Endothelial cell of umbilical vein (primary cell): ENCODE data around the gene MATCAP1. TPM values are rescaled to one million over a fixed set of nuclear protein-coding genes. Genes with fewer than 3 reads are reported as not detected.

Experiments used
- BruUV-seq: library from RNA; stranded (reverse); fragments of 400-500 nt; replicated peaks from 2 replicates; lab custom pipeline; 2021; lab: Mats Ljungman, UMichigan
- CTCF ChIA-PET: fragments of 300-600, 350-600 bp; sonication (Branson Sonifier 250); formaldehyde crosslinking; loops from one replicate; lab custom pipeline; 2021; ENCODE audit warnings: antibody characterized with exemption, inconsistent platforms; lab: Charles Lee
- POLR2A ChIA-PET: fragments of 300-600, 350-600 bp; sonication (Branson Sonifier 250); formaldehyde crosslinking; loops from one replicate; lab custom pipeline; 2021; ENCODE audit warnings: antibody characterized with exemption, inconsistent platforms; lab: Charles Lee
- DNase-seq: peaks from one replicate; pipeline ENCODE4 v3.0.0-alpha.2; 2011; ENCODE audit warnings: low read depth, low spot score
- FAIRE-seq: peaks from 2 replicates; lab custom pipeline; 2011; peaks lifted over from hg19 to GRCh38; lab: Jason Lieb, UNC
- H2AFZ ChIP-seq: 2 replicates; pipeline ENCODE4 v1.6.0; 2012; ENCODE audit warnings: low read depth, low read length, control low read depth, inconsistent platforms
- H3K27ac ChIP-seq: 2 replicates; pipeline ENCODE4 v1.5.1; 2011; ENCODE audit warnings: low read depth, mild to moderate bottlenecking, control low read depth, low read length, moderate library complexity; ENCODE audit not compliant: insufficient read depth
- H3K27me3 ChIP-seq, 2 experiments: 2 replicates each; pipeline versions ENCODE4 v1.6.0 to v1.6.1; 2011; ENCODE audit warnings: low read length in 2 of 2, mixed read lengths in 1 of 2; ENCODE audit not compliant: control insufficient read depth in 2 of 2, insufficient read depth in 2 of 2
- H3K36me3 ChIP-seq, 2 experiments: 2 replicates in 1 of 2; 3 replicates in 1 of 2; pipeline ENCODE4 v1.5.1; 2011; ENCODE audit warnings: low read length in 2 of 2, mild to moderate bottlenecking in 1 of 2, moderate library complexity in 1 of 2; ENCODE audit not compliant: control insufficient read depth in 2 of 2, insufficient read depth in 2 of 2; ENCODE audit errors: extremely low read depth in 1 of 2
- H3K4me1 ChIP-seq: 3 replicates; pipeline ENCODE4 v1.5.1; 2011; ENCODE audit warnings: mild to moderate bottlenecking, low read length; ENCODE audit not compliant: control insufficient read depth, insufficient read depth; ENCODE audit errors: extremely low read depth
- H3K4me2 ChIP-seq: 2 replicates; pipeline ENCODE4 v1.6.1; 2011; ENCODE audit warnings: low read length, control low read depth, mixed read lengths; ENCODE audit not compliant: insufficient read depth
- H3K4me3 ChIP-seq, 3 experiments: fragments of 200-600 bp in 1 of 3; sonication (generic), shearing (Covaris generic) in 1 of 3; replicated peaks in 1 of 3; 2 replicates each; pipeline ENCODE4 v1.5.1; 2011 to 2016; ENCODE audit warnings: control low read depth in 3 of 3, low read length in 3 of 3, mild to moderate bottlenecking in 2 of 3, inconsistent platforms in 1 of 3, low read depth in 1 of 3, moderate library complexity in 1 of 3; ENCODE audit not compliant: insufficient read depth in 1 of 3
- H3K79me2 ChIP-seq: 2 replicates; pipeline ENCODE4 v1.6.0; 2012; ENCODE audit warnings: low read length, inconsistent platforms; ENCODE audit not compliant: control insufficient read depth, insufficient read depth
- H3K9ac ChIP-seq: replicated peaks from 2 replicates; pipeline ENCODE3; 2011; ENCODE audit warnings: low read length, control low read depth; ENCODE audit not compliant: insufficient read depth; ENCODE audit errors: extremely low read depth
- H3K9me1 ChIP-seq: replicated peaks from 3 replicates; pipeline ENCODE4 v1.6.0; 2011; ENCODE audit warnings: mild to moderate bottlenecking, low read length; ENCODE audit not compliant: control insufficient read depth, insufficient read depth; ENCODE audit errors: extremely low read depth
- H3K9me3 ChIP-seq: replicated peaks from 2 replicates; pipeline ENCODE4 v1.5.1; 2012; ENCODE audit warnings: low read length, inconsistent platforms; ENCODE audit not compliant: control insufficient read depth, insufficient read depth
- H4K20me1 ChIP-seq: replicated peaks from 2 replicates; pipeline ENCODE3; 2011; ENCODE audit warnings: mild to moderate bottlenecking, low read length; ENCODE audit not compliant: control insufficient read depth, insufficient read depth; ENCODE audit errors: extremely low read depth
- CTCF ChIP-seq, 2 donors: IDR thresholded peaks; 1 replicate in 1 of 2; 2 replicates in 1 of 2; pipeline ENCODE4 v1.5.1; 2011; ENCODE audit warnings: low read length in 2 of 2, mild to moderate bottlenecking in 2 of 2, moderate library complexity in 2 of 2, control low read depth in 1 of 2, inconsistent platforms in 1 of 2, low read depth in 1 of 2; ENCODE audit not compliant: insufficient read depth in 1 of 2; ENCODE audit errors: extremely low read depth in 1 of 2
- EZH2 ChIP-seq: IDR thresholded peaks from 2 replicates; pipeline ENCODE4 v1.6.1; 2012; ENCODE audit warnings: borderline replicate concordance, low read depth, mild to moderate bottlenecking, moderate library complexity, low read length, inconsistent platforms; ENCODE audit not compliant: severe bottlenecking
- FOS ChIP-seq: IDR thresholded peaks from 2 replicates; pipeline ENCODE4 v1.6.1; 2011; ENCODE audit warnings: mild to moderate bottlenecking, low read length, moderate library complexity, borderline replicate concordance; ENCODE audit not compliant: insufficient read depth
- GATA2 ChIP-seq: IDR thresholded peaks from 2 replicates; pipeline ENCODE4 v1.7.0; 2011; ENCODE audit warnings: low read depth, mild to moderate bottlenecking, moderate library complexity, mixed read lengths, low read length; ENCODE audit not compliant: insufficient read length, insufficient read depth
- JUN ChIP-seq: IDR thresholded peaks from 2 replicates; pipeline ENCODE4 v1.6.1; 2011; ENCODE audit warnings: borderline replicate concordance, low read depth; ENCODE audit not compliant: insufficient read length, insufficient read depth
- MAX ChIP-seq: IDR thresholded peaks from 2 replicates; pipeline ENCODE4 v1.6.1; 2011; ENCODE audit not compliant: insufficient read depth, insufficient read length
- MYC ChIP-seq: IDR thresholded peaks from one replicate; pipeline ENCODE4 v1.6.1; 2011; ENCODE audit warnings: mild to moderate bottlenecking, low read depth, low read length
- POLR2A ChIP-seq: IDR thresholded peaks from 2 replicates; pipeline ENCODE4 v1.6.1; 2012; ENCODE audit warnings: low read depth, mild to moderate bottlenecking, control low read depth, low read length
- POLR2AphosphoS5 ChIP-seq: IDR thresholded peaks from 2 replicates; pipeline ENCODE4 v1.6.1; 2012; ENCODE audit warnings: low read depth, mild to moderate bottlenecking, control low read depth, low read length, moderate library complexity; ENCODE audit not compliant: insufficient read depth
- dilution Hi-C: fragments of 300-500 bp; cut with MboI; formaldehyde crosslinking; loops from one replicate; pipeline ENCODE4 v1.15.0; 2019; ENCODE audit warnings: low sequenced_read_pairs; ENCODE audit not compliant: extremely low pct_ligation_motif_present
- intact Hi-C: fragments of 100-400 bp; cut with micrococcal nuclease; formaldehyde crosslinking; loops from one replicate; pipeline ENCODE4 v1.10.0; 2022
- polyA plus RNA-seq, 4 experiments: library from polyadenylated mRNA; depleted of rRNA in 3 of 4; stranded (reverse) in 3 of 4; unstranded in 1 of 4; fragments of >200 nt; gene quantifications; 2 replicates each; pipeline versions ENCODE4 v1.2.1 to v1.2.3, GENCODE V29; 2011 to 2012; ENCODE audit warnings: missing spikeins in 1 of 4
- total RNA-seq: library from RNA; stranded (reverse); gene quantifications from 2 replicates; pipeline ENCODE4 v1.2.3, GENCODE V29; 2021

The MATCAP1 gene
- total and polyA plus RNA-seq, 2 donors (not counting 3 experiments of a cell fraction or from before 2014, with no cell fraction given), result 44.5 to 53.3 TPM

GRCh38 chr16:67166598-67167168 lies 17.1 kb downstream of the MATCAP1 start:
- Histone ChIP-seq H3K9ac (no peak overlapping the region), H3K27me3 (peaks cover 36 to 46% of the 10 kb centered on the region in 2 experiments), H3K36me3 (no peaks in the 10 kb centered on the region), H2AFZ (no peak overlapping the region), H3K9me3 (no peaks in the 10 kb centered on the region), H3K27ac (no peak overlapping the region), H3K79me2 (no peaks in the 10 kb centered on the region), H3K9me1 (no peaks in the 10 kb centered on the region), H3K4me3 (no peak overlapping the region), H4K20me1 (no peaks in the 10 kb centered on the region), H3K4me2 (no peak overlapping the region), H3K4me1 (peaks cover 26% of the 10 kb centered on the region)
- intact Hi-C loops (no loop called here), dilution Hi-C loops (no loop called here)
- no TSS peak for BruUV-seq
- ChIA-PET POLR2A (no interaction called here), CTCF (interaction anchor here (2.5 kb wide), 1 partner anchor 19 kb away, joined by 6 read pairs; no protein-coding TSS in a partner anchor)
- FAIRE-seq (no peak), DNase-seq (no peak)
- TF ChIP-seq FOS (no peak), POLR2A (no peak), POLR2AphosphoS5 (no peak), MYC (no peak), MAX (no peak), JUN (no peak), EZH2 (no peak), CTCF (IDR thresholded peaks at IDR 0.05; ENCODE audit: extremely low read depth in 1 of 2, insufficient read depth in 1 of 2, low read depth in 1 of 2, low read length in 2 of 2) (no peak), GATA2 (no peak)
